Neuron (in vitro differentiated cells): ENCODE measurements around the gene TFB1M.
"Not testable (repeated sequence)": the region's sequence is repeated elsewhere in the genome, so short reads cannot be mapped to it uniquely, and the experiment has no call there.

Experiments used
- H2AFZ ChIP-seq: one replicate; pipeline ENCODE4 v1.6.1; 2013; ENCODE audit warnings: low read depth, mild to moderate bottlenecking, inconsistent platforms, low read length, moderate library complexity
- H3K27me3 ChIP-seq: one replicate; pipeline ENCODE4 v1.6.1; 2013; ENCODE audit warnings: low read length; ENCODE audit not compliant: insufficient read depth
- H3K36me3 ChIP-seq: one replicate; pipeline ENCODE4 v1.6.1; 2013; ENCODE audit warnings: low read length; ENCODE audit not compliant: insufficient read depth
- H3K4me1 ChIP-seq: one replicate; pipeline ENCODE4 v1.6.1; 2013; ENCODE audit warnings: low read length; ENCODE audit not compliant: insufficient read depth
- H3K4me3 ChIP-seq: 2 replicates; pipeline ENCODE4 v1.5.1; 2013; ENCODE audit warnings: mild to moderate bottlenecking, low read length, moderate library complexity
- H3K9me3 ChIP-seq: one replicate; pipeline ENCODE4 v1.6.1; 2013; ENCODE audit warnings: low read length

Gene TFB1M

DNA sequence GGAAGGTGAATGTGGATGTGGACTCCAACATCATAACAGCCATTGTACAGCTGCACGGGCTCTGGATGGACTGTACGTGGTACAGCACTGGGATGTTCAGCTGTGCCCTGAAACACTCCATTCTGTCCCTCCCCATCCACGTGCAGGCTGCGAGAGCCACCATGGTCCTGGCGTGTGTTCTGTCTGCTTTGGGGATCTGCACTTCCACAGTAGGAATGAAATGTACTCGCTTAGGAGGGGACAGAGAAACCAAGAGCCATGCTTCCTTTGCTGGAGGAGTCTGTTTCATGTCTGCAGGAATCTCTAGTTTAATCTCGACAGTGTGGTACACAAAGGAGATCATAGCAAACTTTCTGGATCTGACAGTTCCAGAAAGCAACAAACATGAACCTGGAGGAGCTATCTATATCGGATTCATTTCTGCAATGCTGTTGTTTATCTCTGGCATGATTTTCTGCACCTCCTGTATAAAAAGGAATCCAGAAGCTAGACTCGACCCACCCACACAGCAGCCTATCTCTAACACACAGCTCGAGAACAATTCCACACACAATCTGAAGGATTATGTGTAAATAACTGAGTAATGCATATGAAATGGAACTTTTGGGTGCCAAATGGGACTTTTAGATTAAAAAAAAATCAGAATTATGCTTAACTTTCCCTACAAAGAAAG, 38.3 kb downstream of the TFB1M start:
- Histone ChIP-seq H3K27me3 (no peaks in the 10 kb centered on the region), H3K4me1 (peaks cover 19% of the 10 kb centered on the region), H2AFZ (no peak overlapping the region), H3K4me3 (no peak overlapping the region), H3K9me3 (no peaks in the 10 kb centered on the region), H3K36me3 (peaks cover 20% of the 10 kb centered on the region)

DNA sequence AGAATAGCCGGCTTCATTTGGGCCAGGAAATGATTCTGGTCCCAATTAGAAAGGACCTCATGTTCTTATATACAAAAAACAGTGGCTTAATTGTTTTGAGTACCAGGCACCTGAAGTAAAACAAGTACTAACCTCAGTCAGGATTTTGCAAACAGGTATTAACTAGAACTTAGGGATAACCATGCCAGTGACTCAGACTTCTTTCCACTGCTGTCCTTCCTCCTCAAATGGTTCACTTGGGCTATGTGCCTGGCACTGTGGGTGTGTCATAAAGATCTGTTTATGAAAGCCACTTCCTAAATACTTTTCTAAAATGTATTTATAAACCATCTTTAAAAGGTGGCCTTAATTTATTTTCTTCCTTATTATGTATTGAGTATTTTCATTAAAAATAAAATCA, 39.8 kb downstream of the TFB1M start:
- peaks cover 19% of the 10 kb centered on the region for H3K4me1 ChIP-seq
- no peak overlapping the region for H2AFZ ChIP-seq
- no peak overlapping the region for H3K4me3 ChIP-seq
- H3K27me3 ChIP-seq = no peaks in the 10 kb centered on the region
- no peaks in the 10 kb centered on the region for H3K9me3 ChIP-seq
- peaks cover 13% of the 10 kb centered on the region for H3K36me3 ChIP-seq

- Histone ChIP-seq H3K27me3 (no peaks in the 10 kb centered on the region), H3K4me3 (no peak overlapping the region), H3K9me3 (no peaks in the 10 kb centered on the region), H3K36me3 (peaks cover 11% of the 10 kb centered on the region), H3K4me1 (peaks cover 19% of the 10 kb centered on the region), H2AFZ (no peak overlapping the region)
These were observed 40.2 kb downstream of the TFB1M start for GRCh38 chr6:155274106-155274505.

DNA sequence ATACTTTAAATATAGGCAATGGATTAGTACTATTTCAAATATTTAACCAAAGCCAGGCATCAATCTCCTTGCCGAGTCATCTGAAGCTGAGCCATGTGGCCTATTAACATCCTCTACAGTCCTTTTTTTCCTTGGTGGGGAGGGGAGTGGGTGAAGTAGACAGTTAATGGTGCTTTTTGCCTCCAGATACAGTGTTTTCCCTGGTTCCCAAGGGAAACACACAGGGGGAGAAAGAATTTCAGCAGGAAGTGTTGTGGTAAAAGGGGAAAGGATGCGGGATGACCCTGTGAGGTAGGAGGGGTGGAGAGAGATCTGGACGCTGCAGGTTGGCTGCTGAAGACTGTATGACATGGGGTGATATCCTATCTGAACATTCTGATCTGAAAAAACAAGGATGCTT, 40.9 kb downstream of the TFB1M start:
- no peak overlapping the region for H3K4me3 ChIP-seq
- no peaks in the 10 kb centered on the region for H3K27me3 ChIP-seq
- H2AFZ ChIP-seq = no peak overlapping the region
- H3K4me1 ChIP-seq = peaks cover 19% of the 10 kb centered on the region
- no peaks in the 10 kb centered on the region for H3K9me3 ChIP-seq
- peaks cover 10% of the 10 kb centered on the region for H3K36me3 ChIP-seq

DNA sequence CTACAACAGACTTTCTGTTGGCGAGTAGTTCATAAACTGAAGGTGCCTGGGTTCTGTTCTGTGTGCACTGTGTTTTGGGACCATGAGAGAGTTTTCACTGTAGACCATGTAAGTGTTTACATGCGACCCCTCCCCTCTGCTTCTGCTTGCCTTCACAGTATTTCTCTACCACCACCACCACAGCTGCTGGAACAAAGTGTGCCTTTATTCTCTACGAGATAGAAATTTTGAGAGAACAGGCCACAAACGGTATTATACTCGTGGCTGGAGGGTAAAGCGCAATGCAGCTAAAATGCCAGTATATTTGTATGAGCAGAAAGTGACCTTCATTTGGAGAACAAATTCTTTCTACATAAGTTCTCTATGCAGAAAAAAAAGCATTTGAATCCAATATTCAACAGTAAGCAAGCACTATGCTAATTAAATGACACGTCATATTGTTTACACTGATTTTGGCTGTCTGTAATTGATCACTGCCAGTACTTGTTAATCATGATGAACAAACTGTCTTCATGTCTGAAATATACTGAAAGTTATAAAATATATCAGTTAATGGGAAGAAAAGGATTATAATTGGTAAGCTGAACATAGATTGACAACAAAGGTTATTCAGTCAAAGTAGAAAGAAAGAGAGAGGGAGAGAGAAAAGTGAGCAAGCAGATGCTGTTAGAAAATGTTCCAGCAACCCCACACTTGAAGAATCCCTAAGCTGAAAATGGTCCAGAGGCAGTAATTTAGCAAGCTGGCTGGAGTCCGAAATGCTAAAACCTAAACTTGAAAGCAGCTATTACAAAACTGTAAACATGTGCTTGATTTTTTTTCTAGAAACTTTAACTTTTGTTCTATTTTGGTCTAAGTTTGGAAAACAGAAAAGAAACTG, 41.7 kb downstream of the TFB1M start:
- no peaks in the 10 kb centered on the region for H3K27me3 ChIP-seq
- H3K36me3 ChIP-seq = peaks cover 8% of the 10 kb centered on the region
- peaks cover 19% of the 10 kb centered on the region for H3K4me1 ChIP-seq
- no peak overlapping the region for H3K4me3 ChIP-seq
- no peak overlapping the region for H2AFZ ChIP-seq
- no peaks in the 10 kb centered on the region for H3K9me3 ChIP-seq

GRCh38 chr6:155271145-155271544, 43.1 kb downstream of the TFB1M start:
- no peaks in the 10 kb centered on the region for H3K27me3 ChIP-seq
- H3K36me3 ChIP-seq = peaks cover 9% of the 10 kb centered on the region
- H3K4me1 ChIP-seq = peaks cover 19% of the 10 kb centered on the region
- no peaks in the 10 kb centered on the region for H3K9me3 ChIP-seq
- H2AFZ ChIP-seq = no peak overlapping the region
- H3K4me3 ChIP-seq = no peak overlapping the region

GRCh38 chr6:155270561-155271091, 43.7 kb downstream of the TFB1M start:
- H3K9me3 ChIP-seq = no peaks in the 10 kb centered on the region
- peaks cover 7% of the 10 kb centered on the region for H3K36me3 ChIP-seq
- peaks cover 19% of the 10 kb centered on the region for H3K4me1 ChIP-seq
- H3K4me3 ChIP-seq = no peak overlapping the region
- H2AFZ ChIP-seq = no peak overlapping the region
- H3K27me3 ChIP-seq = no peaks in the 10 kb centered on the region

DNA sequence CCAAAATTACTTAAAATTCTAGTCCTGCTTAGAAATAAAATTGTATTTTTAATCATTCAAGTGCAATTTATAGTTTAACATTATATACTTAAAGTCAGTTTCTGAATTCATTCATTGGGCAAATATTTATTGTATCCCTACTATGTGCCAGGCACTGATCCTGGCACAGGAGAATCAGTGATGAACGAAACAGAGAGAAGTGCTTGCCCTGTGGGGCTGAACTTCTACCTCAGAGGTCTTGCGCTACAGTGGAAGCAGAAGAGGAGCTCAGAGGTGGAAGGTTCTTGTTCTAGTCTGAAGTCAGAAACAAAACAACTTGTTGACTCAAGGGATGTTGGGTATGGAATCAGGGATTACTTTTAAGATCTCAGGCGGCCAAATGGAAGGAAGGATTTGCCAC, 44.5 kb downstream of the TFB1M start:
- H3K36me3 ChIP-seq = peaks cover 2% of the 10 kb centered on the region
- H3K4me1 ChIP-seq = peaks cover 19% of the 10 kb centered on the region
- no peak overlapping the region for H3K4me3 ChIP-seq
- no peaks in the 10 kb centered on the region for H3K9me3 ChIP-seq
- H3K27me3 ChIP-seq = no peaks in the 10 kb centered on the region
- H2AFZ ChIP-seq = no peak overlapping the region

GRCh38 chr6:155268088-155268867, 46.0 kb downstream of the TFB1M start:
- H2AFZ ChIP-seq, H3K36me3 ChIP-seq, H3K9me3 ChIP-seq, H3K4me3 ChIP-seq, H3K27me3 ChIP-seq: not testable (repeated sequence)
- peaks cover 16% of the 10 kb centered on the region for H3K4me1 ChIP-seq

DNA sequence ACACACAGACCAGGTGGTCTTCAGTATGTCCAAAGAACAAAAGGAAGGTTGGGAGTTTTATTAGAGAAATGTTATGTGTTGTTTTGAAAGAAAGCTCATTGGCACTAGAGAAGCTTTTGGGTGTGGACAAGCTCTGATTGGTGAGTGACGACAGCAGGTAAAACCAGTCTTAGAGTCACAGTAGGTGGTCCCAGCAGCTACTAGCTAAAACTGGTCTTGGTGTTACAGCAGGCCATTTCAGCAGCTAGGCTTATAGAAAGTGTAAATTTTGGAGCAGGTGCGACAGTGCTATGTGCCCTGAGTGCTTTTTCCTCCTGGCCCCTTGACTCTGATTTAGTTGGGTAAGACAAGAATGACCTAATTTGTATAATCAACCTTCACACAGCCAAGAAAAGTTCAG, 46.9 kb downstream of the TFB1M start:
- H2AFZ ChIP-seq = no peak overlapping the region
- H3K36me3 ChIP-seq = peaks cover 2% of the 10 kb centered on the region
- peaks cover 13% of the 10 kb centered on the region for H3K4me1 ChIP-seq
- H3K4me3 ChIP-seq = no peak overlapping the region
- H3K27me3 ChIP-seq = no peaks in the 10 kb centered on the region
- no peaks in the 10 kb centered on the region for H3K9me3 ChIP-seq

- H3K4me3 ChIP-seq = no peak overlapping the region
- no peaks in the 10 kb centered on the region for H3K27me3 ChIP-seq
- no peaks in the 10 kb centered on the region for H3K9me3 ChIP-seq
- H2AFZ ChIP-seq = no peak overlapping the region
- peaks cover 13% of the 10 kb centered on the region for H3K4me1 ChIP-seq
- peaks cover 2% of the 10 kb centered on the region for H3K36me3 ChIP-seq
These were observed 48.3 kb downstream of the TFB1M start for GRCh38 chr6:155265843-155266535.

GRCh38 chr6:155264693-155265320, 49.5 kb downstream of the TFB1M start:
- no peak overlapping the region for H3K4me3 ChIP-seq
- H3K36me3 ChIP-seq = peaks cover 8% of the 10 kb centered on the region
- H3K27me3 ChIP-seq = no peaks in the 10 kb centered on the region
- no peaks in the 10 kb centered on the region for H3K9me3 ChIP-seq
- no peak overlapping the region for H2AFZ ChIP-seq
- peaks cover 14% of the 10 kb centered on the region for H3K4me1 ChIP-seq
